Adipocyte (in vitro differentiated cells): Measurements from ENCODE around the gene CEACAM21.

Experiments
- DNase-seq: peaks from one replicate; pipeline ENCODE4 v3.0.0-alpha.2; 2015; ENCODE audit warnings: low read depth
- H3K27me3 ChIP-seq: replicated peaks from 2 replicates; pipeline ENCODE4 v1.7.0; 2013; ENCODE audit warnings: mild to moderate bottlenecking, low read length, moderate library complexity; ENCODE audit not compliant: control insufficient read depth, insufficient read depth
- H3K36me3 ChIP-seq: 2 replicates; pipeline ENCODE4 v1.7.0; 2013; ENCODE audit warnings: low read length, mild to moderate bottlenecking, moderate library complexity; ENCODE audit not compliant: control insufficient read depth, insufficient read depth, severe bottlenecking
- H3K4me1 ChIP-seq: 2 replicates; pipeline ENCODE4 v1.7.0; 2013; ENCODE audit warnings: mild to moderate bottlenecking, low read length, moderate library complexity; ENCODE audit not compliant: control insufficient read depth, insufficient read depth
- H3K4me3 ChIP-seq: 2 replicates; pipeline ENCODE4 v1.7.0; 2013; ENCODE audit warnings: mild to moderate bottlenecking, low read length, moderate library complexity
- H3K9ac ChIP-seq: 2 replicates; pipeline ENCODE4 v1.7.0; 2013; ENCODE audit warnings: mild to moderate bottlenecking, low read length, moderate library complexity
- H3K9me3 ChIP-seq: 2 replicates; pipeline ENCODE4 v1.7.0; 2013; ENCODE audit warnings: mild to moderate bottlenecking, low read length, moderate library complexity; ENCODE audit not compliant: control insufficient read depth

The CEACAM21 gene

DNA sequence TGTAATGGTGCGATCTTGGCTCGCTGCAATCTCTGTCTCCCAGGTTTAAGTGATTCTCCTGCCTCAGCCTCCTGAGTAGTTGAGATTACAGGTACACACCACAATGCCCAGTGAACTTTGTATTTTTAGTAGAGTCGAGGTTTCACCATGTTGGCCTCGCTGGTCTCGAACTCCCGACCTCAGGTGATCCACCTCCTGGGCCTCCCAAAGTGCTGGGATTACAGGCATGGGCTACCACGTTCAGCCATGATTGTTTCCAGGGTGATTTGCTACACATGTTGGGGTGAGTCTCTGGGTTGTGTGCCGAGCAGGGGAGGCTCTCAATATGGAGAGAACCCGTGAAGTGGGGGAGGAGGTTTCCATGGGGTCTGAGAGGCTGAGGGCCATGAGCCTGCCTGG lies 24.8 kb upstream of the CEACAM21 start:
- Histone ChIP-seq H3K4me3 (no peak overlapping the region), H3K9ac (no peak overlapping the region), H3K9me3 (peaks cover 15% of the 10 kb centered on the region), H3K36me3 (no peaks in the 10 kb centered on the region), H3K27me3 (peaks cover 33% of the 10 kb centered on the region), H3K4me1 (no peaks in the 10 kb centered on the region)
- no peak for DNase-seq

DNA sequence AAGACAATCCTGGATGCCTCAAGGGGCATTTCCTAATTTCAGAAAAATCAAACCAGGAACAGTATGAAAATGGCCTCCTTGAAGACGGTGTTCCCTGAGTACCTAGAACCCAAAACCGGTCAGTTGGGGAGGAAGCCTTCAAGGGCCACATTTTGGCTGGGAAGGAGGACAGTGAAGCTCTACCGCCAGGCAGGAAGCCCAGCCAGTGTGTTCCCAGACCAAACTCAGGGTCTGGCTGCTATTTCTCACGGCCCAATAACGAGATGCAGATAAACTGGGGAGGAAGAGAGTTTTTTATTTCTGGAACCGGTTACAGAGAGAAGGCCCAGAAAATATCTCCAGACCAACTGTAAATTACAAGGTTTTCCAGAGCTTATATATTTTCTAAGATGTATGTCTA lies 24.3 kb upstream of the CEACAM21 start:
- peaks cover 15% of the 10 kb centered on the region for H3K9me3 ChIP-seq
- H3K27me3 ChIP-seq: peaks cover 33% of the 10 kb centered on the region

GRCh38 chr19:41552558-41552957 lies 23.4 kb upstream of the CEACAM21 start:
- Histone ChIP-seq H3K27me3 (peaks cover 34% of the 10 kb centered on the region), H3K9me3 (peaks cover 15% of the 10 kb centered on the region), H3K9ac (no peak overlapping the region), H3K4me1 (no peaks in the 10 kb centered on the region), H3K36me3 (no peaks in the 10 kb centered on the region), H3K4me3 (no peak overlapping the region)
- DNase-seq: no peak

More for the DNA sequence above, 24.3 kb upstream of the CEACAM21 start:
- Histone ChIP-seq H3K9ac (no peak overlapping the region), H3K36me3 (no peaks in the 10 kb centered on the region), H3K4me3 (no peak overlapping the region), H3K4me1 (no peaks in the 10 kb centered on the region)
- no peak for DNase-seq

GRCh38 chr19:41553804-41554203 lies 22.2 kb upstream of the CEACAM21 start:
- H3K27me3 ChIP-seq: peaks cover 33% of the 10 kb centered on the region

GRCh38 chr19:41554907-41555306 lies 21.1 kb upstream of the CEACAM21 start:
- no peaks in the 10 kb centered on the region for H3K36me3 ChIP-seq
- no peaks in the 10 kb centered on the region for H3K4me1 ChIP-seq
- H3K9ac ChIP-seq: no peak overlapping the region
- peaks cover 40% of the 10 kb centered on the region for H3K27me3 ChIP-seq
- DNase-seq: no peak
- H3K4me3 ChIP-seq: no peak overlapping the region
- H3K9me3 ChIP-seq: peaks cover 15% of the 10 kb centered on the region

More at GRCh38 chr19:41553804-41554203, 22.2 kb upstream of the CEACAM21 start:
- Histone ChIP-seq H3K9me3 (peaks cover 15% of the 10 kb centered on the region), H3K9ac (no peak overlapping the region), H3K36me3 (no peaks in the 10 kb centered on the region), H3K4me3 (no peak overlapping the region), H3K4me1 (no peaks in the 10 kb centered on the region)
- no peak for DNase-seq

- no peak for DNase-seq
- peaks cover 49% of the 10 kb centered on the region for H3K27me3 ChIP-seq
- no peak overlapping the region for H3K4me3 ChIP-seq
Measured at GRCh38 chr19:41555748-41556147, 20.2 kb upstream of the CEACAM21 start.

GRCh38 chr19:41563854-41564514 lies 12.0 kb upstream of the CEACAM21 start:
- Histone ChIP-seq H3K9ac (no peak overlapping the region), H3K4me1 (no peaks in the 10 kb centered on the region), H3K9me3 (peaks cover 10% of the 10 kb centered on the region), H3K4me3 (no peak overlapping the region), H3K27me3 (peaks cover 87% of the 10 kb centered on the region), H3K36me3 (no peaks in the 10 kb centered on the region)
- no peak for DNase-seq

More at GRCh38 chr19:41555748-41556147, 20.2 kb upstream of the CEACAM21 start:
- H3K9ac ChIP-seq: no peak overlapping the region
- no peaks in the 10 kb centered on the region for H3K4me1 ChIP-seq
- H3K36me3 ChIP-seq: no peaks in the 10 kb centered on the region
- H3K9me3 ChIP-seq: peaks cover 12% of the 10 kb centered on the region

GRCh38 chr19:41564515-41565378 lies 11.2 kb upstream of the CEACAM21 start:
- H3K9me3 ChIP-seq: peaks cover 10% of the 10 kb centered on the region
- peaks cover 88% of the 10 kb centered on the region for H3K27me3 ChIP-seq
- H3K4me1 ChIP-seq: no peaks in the 10 kb centered on the region
- H3K4me3 ChIP-seq: no peak overlapping the region
- no peak for DNase-seq
- no peaks in the 10 kb centered on the region for H3K36me3 ChIP-seq
- H3K9ac ChIP-seq: no peak overlapping the region

GRCh38 chr19:41565379-41565720 lies 10.6 kb upstream of the CEACAM21 start:
- H3K4me3 ChIP-seq: no peak overlapping the region
- DNase-seq: no peak
- no peaks in the 10 kb centered on the region for H3K36me3 ChIP-seq
- H3K9me3 ChIP-seq: peaks cover 10% of the 10 kb centered on the region
- H3K27me3 ChIP-seq: peaks cover 88% of the 10 kb centered on the region
- no peaks in the 10 kb centered on the region for H3K4me1 ChIP-seq
- no peak overlapping the region for H3K9ac ChIP-seq

DNA sequence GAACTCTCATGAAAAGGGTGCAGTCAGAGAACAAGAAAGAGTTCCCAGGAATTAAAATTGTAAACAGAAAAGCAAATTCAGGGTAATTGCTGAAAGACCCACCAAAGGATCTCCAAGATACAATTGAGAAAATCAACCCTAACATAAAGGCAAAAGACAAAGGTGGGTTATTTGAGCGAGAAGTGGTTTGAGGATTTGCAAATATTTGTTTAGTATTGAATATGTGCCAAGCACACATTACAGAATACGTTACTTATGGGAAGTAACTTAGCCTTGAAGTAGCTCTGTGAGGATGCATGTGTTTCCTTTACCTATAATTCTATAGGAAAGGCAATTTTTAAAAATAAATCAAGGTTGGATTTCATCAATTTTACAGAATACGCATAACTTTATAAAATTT lies 10.0 kb upstream of the CEACAM21 start:
- Histone ChIP-seq H3K9me3 (peaks cover 10% of the 10 kb centered on the region), H3K9ac (no peak overlapping the region), H3K4me1 (no peaks in the 10 kb centered on the region), H3K27me3 (peaks cover 87% of the 10 kb centered on the region), H3K36me3 (no peaks in the 10 kb centered on the region), H3K4me3 (no peak overlapping the region)
- DNase-seq: no peak

DNA sequence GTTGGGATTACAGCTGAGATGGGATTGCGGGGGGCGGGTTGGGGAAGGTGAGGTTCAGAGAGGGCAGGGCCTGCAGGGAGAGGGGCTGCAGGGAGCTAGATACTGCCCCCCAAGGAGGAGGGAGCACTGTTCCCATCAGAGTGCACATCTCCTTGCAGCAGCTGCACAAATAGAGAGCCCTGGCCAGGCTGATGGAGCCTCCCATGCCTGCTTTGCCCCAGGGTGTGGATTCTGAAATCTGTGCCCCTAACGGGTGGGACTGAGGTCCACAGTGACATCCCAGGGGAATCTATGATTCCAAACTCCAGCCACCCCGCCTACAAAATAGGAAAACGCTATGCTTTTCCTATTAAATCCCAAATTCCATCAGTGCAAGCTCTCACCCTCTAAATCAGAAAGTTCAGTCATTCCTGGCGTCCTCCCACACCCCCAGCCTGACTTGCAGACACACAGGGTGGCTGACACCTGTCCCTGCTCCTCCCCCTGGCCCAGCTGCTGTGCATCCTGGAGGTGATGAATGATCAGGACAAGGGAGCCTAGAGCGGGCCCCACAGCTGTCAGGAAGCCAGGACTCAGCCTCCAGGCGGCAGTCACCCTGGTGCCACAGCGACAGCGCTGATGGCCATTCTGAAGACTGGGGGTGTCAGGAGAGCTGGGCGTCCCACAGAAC lies 6.3 kb upstream of the CEACAM21 start:
- DNase-seq: no peak
- peaks cover 86% of the 10 kb centered on the region for H3K27me3 ChIP-seq

More for the DNA sequence above, 6.3 kb upstream of the CEACAM21 start:
- H3K9ac ChIP-seq: no peak overlapping the region
- H3K4me3 ChIP-seq: no peak overlapping the region
- H3K4me1 ChIP-seq: no peaks in the 10 kb centered on the region
- H3K36me3 ChIP-seq: no peaks in the 10 kb centered on the region
- peaks cover 10% of the 10 kb centered on the region for H3K9me3 ChIP-seq
